Trophoblast cell (in vitro differentiated cells and primary cell): Measurements from ENCODE around the gene KRT31.

Source experiments
- DNase-seq, 2 donors: peaks; one replicate each; pipeline ENCODE4 v3.0.0-alpha.2; 2016
- H2AFZ ChIP-seq: 2 replicates; pipeline ENCODE4 v1.6.1; 2013; ENCODE audit warnings: low read length, moderate library complexity, mild to moderate bottlenecking; ENCODE audit not compliant: insufficient read depth, poor library complexity
- H2AK5ac ChIP-seq: 2 replicates; pipeline ENCODE4 v1.6.1; 2013; ENCODE audit warnings: mild to moderate bottlenecking, low read length
- H2BK120ac ChIP-seq: 2 replicates; pipeline ENCODE4 v1.6.1; 2013; ENCODE audit warnings: low read length, mild to moderate bottlenecking, moderate library complexity; ENCODE audit not compliant: insufficient read depth, poor library complexity
- H2BK12ac ChIP-seq: 2 replicates; pipeline ENCODE4 v1.6.1; 2013; ENCODE audit warnings: mild to moderate bottlenecking, low read length, moderate library complexity
- H2BK5ac ChIP-seq: 2 replicates; pipeline ENCODE4 v1.6.1; 2013; ENCODE audit warnings: low read length, low read depth, moderate library complexity, mild to moderate bottlenecking; ENCODE audit not compliant: poor library complexity
- H3K14ac ChIP-seq: 2 replicates; pipeline ENCODE4 v1.6.1; 2013; ENCODE audit warnings: mild to moderate bottlenecking, low read length
- H3K18ac ChIP-seq: 2 replicates; pipeline ENCODE4 v1.6.1; 2013; ENCODE audit warnings: mild to moderate bottlenecking, low read length
- H3K23ac ChIP-seq: 2 replicates; pipeline ENCODE4 v1.6.1; 2013; ENCODE audit warnings: low read length
- H3K27ac ChIP-seq: 2 replicates; pipeline ENCODE4 v1.5.1; 2013; ENCODE audit warnings: low read depth, mild to moderate bottlenecking, inconsistent platforms, low read length, moderate library complexity
- H3K27me3 ChIP-seq: 2 replicates; pipeline ENCODE4 v1.6.1; 2013; ENCODE audit warnings: inconsistent platforms, mild to moderate bottlenecking, low read length, moderate library complexity; ENCODE audit not compliant: insufficient read depth
- H3K36me3 ChIP-seq, 2 experiments: 1 replicate in 1 of 2; 2 replicates in 1 of 2; pipeline ENCODE4 v1.6.1; 2013; ENCODE audit warnings: low read length in 2 of 2, mild to moderate bottlenecking in 2 of 2, moderate library complexity in 1 of 2; ENCODE audit not compliant: insufficient read depth in 2 of 2, control insufficient read depth in 1 of 2
- H3K4ac ChIP-seq: 2 replicates; pipeline ENCODE4 v1.6.1; 2013; ENCODE audit warnings: low read depth, mild to moderate bottlenecking, low read length, moderate library complexity
- H3K4me1 ChIP-seq, 2 experiments: 1 replicate in 1 of 2; 2 replicates in 1 of 2; pipeline ENCODE4 v1.6.1; 2013; ENCODE audit warnings: low read length in 2 of 2, mild to moderate bottlenecking in 2 of 2, moderate library complexity in 1 of 2; ENCODE audit not compliant: insufficient read depth in 2 of 2, control insufficient read depth in 1 of 2
- H3K4me2 ChIP-seq: 2 replicates; pipeline ENCODE4 v1.6.1; 2013; ENCODE audit warnings: inconsistent platforms, mild to moderate bottlenecking, low read length, moderate library complexity
- H3K4me3 ChIP-seq: 2 replicates; pipeline ENCODE4 v1.5.1; 2013; ENCODE audit warnings: mild to moderate bottlenecking, low read depth, low read length, inconsistent platforms
- H3K79me1 ChIP-seq: one replicate; pipeline ENCODE4 v1.6.1; 2013; ENCODE audit warnings: low read length
- H3K79me2 ChIP-seq: 2 replicates; pipeline ENCODE4 v1.6.1; 2013; ENCODE audit warnings: low read length, mild to moderate bottlenecking; ENCODE audit not compliant: control insufficient read depth, insufficient read depth, poor library complexity
- H3K9ac ChIP-seq: 2 replicates; pipeline ENCODE4 v1.6.1; 2013; ENCODE audit warnings: mild to moderate bottlenecking, low read length
- H3K9me3 ChIP-seq: 2 replicates; pipeline ENCODE4 v1.6.1; 2013; ENCODE audit warnings: low read depth, mild to moderate bottlenecking, control low read depth, inconsistent platforms, low read length; ENCODE audit not compliant: insufficient read depth
- H4K12ac ChIP-seq: 2 replicates; pipeline ENCODE4 v1.6.1; 2013; ENCODE audit warnings: low read depth, mild to moderate bottlenecking, low read length, moderate library complexity
- H4K8ac ChIP-seq: 2 replicates; pipeline ENCODE4 v1.6.1; 2013; ENCODE audit warnings: low read depth, mild to moderate bottlenecking, low read length, moderate library complexity
- H4K91ac ChIP-seq: one replicate; pipeline ENCODE4 v1.6.1; 2013; ENCODE audit warnings: low read depth, mild to moderate bottlenecking, low read length, moderate library complexity
- WGBS: extraction: QIAGEN DNeasy Blood & Tissue Kit; methylation state at CpG from one replicate; pipeline ENCODE4 v1.1.7; 2013; ENCODE audit warnings: missing lambda C conversion rate; ENCODE audit not compliant: insufficient read length, insufficient coverage; ENCODE audit errors: extremely low coverage; 5-methylcytosine and 5-hydroxymethylcytosine counted together

The KRT31 gene

DNA sequence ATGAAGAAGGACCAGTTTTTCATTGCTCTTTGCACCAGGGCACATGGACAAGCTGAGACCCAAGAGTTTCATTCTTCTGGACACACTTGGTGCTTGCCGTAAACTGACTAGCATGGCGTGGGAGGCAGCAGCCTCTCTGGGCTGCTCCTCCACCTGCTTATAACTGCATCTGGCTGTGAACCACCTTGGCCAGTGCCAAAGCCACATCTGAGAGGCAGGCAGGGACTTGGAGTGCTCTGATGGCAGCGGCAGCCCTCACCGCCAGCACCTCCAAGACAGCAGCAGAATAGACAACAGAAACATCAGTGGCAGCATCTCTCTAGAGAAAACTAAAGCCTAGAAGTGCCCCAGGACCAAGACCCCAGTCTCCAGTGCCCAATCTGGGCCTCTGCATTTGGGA is 22.3 kb upstream of the KRT31 start:
- Histone ChIP-seq H2AFZ (no peak overlapping the region), H3K36me3 (no peaks in the 10 kb centered on the region), H3K23ac (no peak overlapping the region), H4K12ac (no peak overlapping the region), H3K27ac (no peak overlapping the region), H2AK5ac (no peak overlapping the region), H3K18ac (no peak overlapping the region), H3K9me3 (peaks cover 2% of the 10 kb centered on the region), H3K9ac (no peak overlapping the region), H3K4me2 (no peak overlapping the region), H3K4me1 (peaks cover 11 to 26% of the 10 kb centered on the region in 2 experiments), H3K4me3 (no peak overlapping the region), H3K79me2 (no peaks in the 10 kb centered on the region), H3K27me3 (no peaks in the 10 kb centered on the region), H4K8ac (no peak overlapping the region), H3K4ac (no peak overlapping the region), H2BK120ac (no peak overlapping the region), H2BK12ac (peak overlapping the region; percentile 21), H3K79me1 (peaks cover 3% of the 10 kb centered on the region), H4K91ac (no peak overlapping the region), H2BK5ac (no peak overlapping the region), H3K14ac (no peak overlapping the region)
- no CpG with 5 or more reads among the region's 4 CpGs for WGBS
- no peak for DNase-seq

DNA sequence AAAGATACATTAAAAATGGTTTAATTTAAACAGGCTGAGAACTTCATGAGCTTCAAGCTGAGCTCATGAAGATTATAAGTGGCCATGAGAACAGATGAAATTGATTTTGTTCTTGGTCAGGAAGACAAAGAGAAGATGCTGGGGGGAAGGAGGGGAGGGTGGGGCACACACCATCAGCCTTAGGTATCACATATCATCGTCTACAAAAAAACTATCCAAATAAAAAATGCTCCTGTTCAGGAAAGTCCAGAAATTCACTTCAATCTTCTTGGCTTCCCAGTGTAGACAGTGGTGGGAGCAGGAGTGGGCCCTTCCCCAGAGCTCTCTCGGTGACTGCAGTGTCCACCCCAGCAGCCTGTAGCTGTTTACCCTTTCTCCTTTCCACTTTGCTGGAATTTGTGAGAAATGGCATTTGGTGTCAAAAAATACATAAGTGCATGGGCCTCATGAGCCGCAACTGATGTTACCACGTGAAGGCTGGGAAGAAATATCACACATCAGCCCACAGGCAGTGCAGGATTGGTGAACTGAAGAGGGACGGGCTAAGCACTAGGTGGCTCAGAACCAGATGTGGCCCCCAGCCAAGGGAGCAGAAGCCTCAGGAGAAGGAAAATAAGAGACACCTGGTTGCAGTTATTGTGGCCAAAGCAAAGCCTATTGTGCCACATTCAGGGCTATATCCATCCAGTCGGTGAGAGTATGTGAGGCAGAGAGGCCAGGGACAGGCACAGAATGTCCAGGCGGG is 20.9 kb upstream of the KRT31 start:
- Histone ChIP-seq H3K79me1 (peaks cover 3% of the 10 kb centered on the region), H2BK120ac (no peak overlapping the region), H3K23ac (no peak overlapping the region), H3K18ac (no peak overlapping the region), H3K36me3 (no peaks in the 10 kb centered on the region), H3K27ac (no peak overlapping the region), H3K9ac (no peak overlapping the region), H2BK5ac (no peak overlapping the region), H3K27me3 (no peaks in the 10 kb centered on the region), H3K4me3 (no peak overlapping the region), H3K79me2 (no peaks in the 10 kb centered on the region), H2BK12ac (no peak overlapping the region), H2AK5ac (no peak overlapping the region), H3K9me3 (peaks cover 2% of the 10 kb centered on the region), H2AFZ (no peak overlapping the region), H3K14ac (no peak overlapping the region), H3K4me1 (peaks cover 11 to 28% of the 10 kb centered on the region in 2 experiments), H4K91ac (no peak overlapping the region), H4K8ac (no peak overlapping the region), H3K4me2 (no peak overlapping the region), H3K4ac (no peak overlapping the region), H4K12ac (no peak overlapping the region)
- no peak for DNase-seq
- WGBS = no CpG with 5 or more reads among the region's 7 CpGs

DNA sequence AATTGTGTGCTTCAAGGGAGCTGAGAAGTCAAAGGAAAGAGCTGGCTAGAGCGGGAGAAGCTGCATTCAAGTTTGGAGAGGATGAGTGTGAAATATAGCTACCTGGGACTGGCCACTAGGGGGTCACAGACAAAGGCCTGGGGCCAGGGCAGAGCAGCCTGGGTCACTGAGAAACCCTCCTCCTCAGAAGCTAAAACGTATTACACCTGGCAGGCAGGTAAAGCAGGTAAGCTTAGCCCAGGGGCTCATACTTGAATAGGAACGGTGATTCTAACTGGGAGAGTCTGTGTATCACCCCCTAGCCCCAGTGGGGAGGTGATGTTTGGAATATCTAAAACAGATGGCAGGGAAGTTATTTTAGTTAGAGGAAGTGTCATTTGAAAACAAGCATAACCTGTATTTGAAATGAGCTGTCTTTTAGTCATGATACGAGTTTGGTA is 20.2 kb upstream of the KRT31 start:
- WGBS = no CpG with 5 or more reads among the region's 4 CpGs
- H3K9ac ChIP-seq = no peak overlapping the region
- H2BK5ac ChIP-seq = no peak overlapping the region
- peak; percentile 90 to 96 for DNase-seq
- no peak overlapping the region for H3K27ac ChIP-seq
- H2BK12ac ChIP-seq = no peak overlapping the region
- H4K91ac ChIP-seq = peak overlapping the region; percentile 4
- no peaks in the 10 kb centered on the region for H3K36me3 ChIP-seq
- H3K18ac ChIP-seq = no peak overlapping the region
- H3K23ac ChIP-seq = no peak overlapping the region
- H3K27me3 ChIP-seq = no peaks in the 10 kb centered on the region
- peaks cover 11 to 28% of the 10 kb centered on the region in 2 experiments for H3K4me1 ChIP-seq
- H4K12ac ChIP-seq = no peak overlapping the region
- no peaks in the 10 kb centered on the region for H3K79me2 ChIP-seq
- H3K4me2 ChIP-seq = no peak overlapping the region
- no peak overlapping the region for H2AK5ac ChIP-seq
- H4K8ac ChIP-seq = no peak overlapping the region
- H3K4ac ChIP-seq = no peak overlapping the region
- H3K9me3 ChIP-seq = peaks cover 2% of the 10 kb centered on the region
- H3K14ac ChIP-seq = no peak overlapping the region
- H2BK120ac ChIP-seq = no peak overlapping the region
- H2AFZ ChIP-seq = no peak overlapping the region
- H3K4me3 ChIP-seq = no peak overlapping the region
- H3K79me1 ChIP-seq = peaks cover 3% of the 10 kb centered on the region

DNA sequence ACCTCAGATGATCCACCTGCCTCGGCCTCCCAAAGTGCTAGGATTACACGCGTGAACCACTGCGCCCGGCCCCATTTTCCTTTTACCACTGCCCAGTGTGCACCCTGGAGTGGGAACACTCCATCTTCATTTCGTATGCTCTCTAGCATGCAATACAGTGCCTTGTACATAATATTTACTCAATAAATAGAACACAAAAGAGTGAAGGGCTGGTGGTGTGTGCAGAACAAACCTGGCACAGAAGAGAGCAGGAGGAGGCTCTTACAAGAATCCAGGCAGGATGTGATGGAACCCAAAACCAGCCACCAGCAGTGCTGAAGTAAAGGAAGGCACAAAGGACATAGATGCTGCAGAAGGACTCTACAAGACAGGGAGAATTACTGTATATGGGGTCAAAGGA is 19.7 kb upstream of the KRT31 start:
- Histone ChIP-seq H3K23ac (no peak overlapping the region), H3K79me2 (no peaks in the 10 kb centered on the region), H4K91ac (peak overlapping the region; percentile 4), H3K4ac (no peak overlapping the region), H2AFZ (no peak overlapping the region), H3K18ac (no peak overlapping the region), H2AK5ac (no peak overlapping the region), H2BK120ac (no peak overlapping the region), H2BK12ac (no peak overlapping the region), H3K14ac (no peak overlapping the region), H4K8ac (no peak overlapping the region), H3K4me2 (no peak overlapping the region), H3K4me3 (no peak overlapping the region), H2BK5ac (no peak overlapping the region), H3K9me3 (peaks cover 2% of the 10 kb centered on the region), H3K27me3 (no peaks in the 10 kb centered on the region), H3K27ac (no peak overlapping the region), H3K9ac (no peak overlapping the region), H3K79me1 (peaks cover 3% of the 10 kb centered on the region), H3K36me3 (no peaks in the 10 kb centered on the region), H3K4me1 (peaks cover 11 to 28% of the 10 kb centered on the region in 2 experiments), H4K12ac (no peak overlapping the region)
- DNase-seq = no peak
- no CpG with 5 or more reads among the region's 6 CpGs for WGBS
